ENCODE results near the gene FAM72A.
"Not testable (repeated sequence)": the region's sequence is repeated elsewhere in the genome, so short reads cannot be mapped to it uniquely, and the experiment has no call there.

- TF ChIP-seq POLR2A (IDR thresholded peaks at IDR 0.05; ENCODE audit: extremely low read depth, insufficient read length); MYC (IDR thresholded peaks at IDR 0.05; ENCODE audit: low read depth, low read length): not testable (repeated sequence)
- TF ChIP-seq, protein P1, sequence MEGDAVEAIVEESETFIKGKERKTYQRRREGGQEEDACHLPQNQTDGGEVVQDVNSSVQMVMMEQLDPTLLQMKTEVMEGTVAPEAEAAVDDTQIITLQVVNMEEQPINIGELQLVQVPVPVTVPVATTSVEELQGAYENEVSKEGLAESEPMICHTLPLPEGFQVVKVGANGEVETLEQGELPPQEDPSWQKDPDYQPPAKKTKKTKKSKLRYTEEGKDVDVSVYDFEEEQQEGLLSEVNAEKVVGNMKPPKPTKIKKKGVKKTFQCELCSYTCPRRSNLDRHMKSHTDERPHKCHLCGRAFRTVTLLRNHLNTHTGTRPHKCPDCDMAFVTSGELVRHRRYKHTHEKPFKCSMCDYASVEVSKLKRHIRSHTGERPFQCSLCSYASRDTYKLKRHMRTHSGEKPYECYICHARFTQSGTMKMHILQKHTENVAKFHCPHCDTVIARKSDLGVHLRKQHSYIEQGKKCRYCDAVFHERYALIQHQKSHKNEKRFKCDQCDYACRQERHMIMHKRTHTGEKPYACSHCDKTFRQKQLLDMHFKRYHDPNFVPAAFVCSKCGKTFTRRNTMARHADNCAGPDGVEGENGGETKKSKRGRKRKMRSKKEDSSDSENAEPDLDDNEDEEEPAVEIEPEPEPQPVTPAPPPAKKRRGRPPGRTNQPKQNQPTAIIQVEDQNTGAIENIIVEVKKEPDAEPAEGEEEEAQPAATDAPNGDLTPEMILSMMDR (IDR thresholded peaks at IDR 0.05; ENCODE audit: low read depth, low read length), result not testable (repeated sequence)
- TF ChIP-seq, protein P2, sequence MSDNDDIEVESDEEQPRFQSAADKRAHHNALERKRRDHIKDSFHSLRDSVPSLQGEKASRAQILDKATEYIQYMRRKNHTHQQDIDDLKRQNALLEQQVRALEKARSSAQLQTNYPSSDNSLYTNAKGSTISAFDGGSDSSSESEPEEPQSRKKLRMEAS (IDR thresholded peaks at IDR 0.05; ENCODE audit: low read depth, low read length), result not testable (repeated sequence)
These were observed 40.7 kb upstream of the FAM72A start for GRCh38 chr1:206243335-206243734.

Data from NB4 (cell line).